ENCODE measurements around the gene HEXD. TPM values are rescaled to one million over a fixed set of nuclear protein-coding genes. Genes with fewer than 3 reads are reported as not detected.

HEXD gene
- total RNA-seq, 1 donor from 2014 or later: 9.7 TPM

DNA sequence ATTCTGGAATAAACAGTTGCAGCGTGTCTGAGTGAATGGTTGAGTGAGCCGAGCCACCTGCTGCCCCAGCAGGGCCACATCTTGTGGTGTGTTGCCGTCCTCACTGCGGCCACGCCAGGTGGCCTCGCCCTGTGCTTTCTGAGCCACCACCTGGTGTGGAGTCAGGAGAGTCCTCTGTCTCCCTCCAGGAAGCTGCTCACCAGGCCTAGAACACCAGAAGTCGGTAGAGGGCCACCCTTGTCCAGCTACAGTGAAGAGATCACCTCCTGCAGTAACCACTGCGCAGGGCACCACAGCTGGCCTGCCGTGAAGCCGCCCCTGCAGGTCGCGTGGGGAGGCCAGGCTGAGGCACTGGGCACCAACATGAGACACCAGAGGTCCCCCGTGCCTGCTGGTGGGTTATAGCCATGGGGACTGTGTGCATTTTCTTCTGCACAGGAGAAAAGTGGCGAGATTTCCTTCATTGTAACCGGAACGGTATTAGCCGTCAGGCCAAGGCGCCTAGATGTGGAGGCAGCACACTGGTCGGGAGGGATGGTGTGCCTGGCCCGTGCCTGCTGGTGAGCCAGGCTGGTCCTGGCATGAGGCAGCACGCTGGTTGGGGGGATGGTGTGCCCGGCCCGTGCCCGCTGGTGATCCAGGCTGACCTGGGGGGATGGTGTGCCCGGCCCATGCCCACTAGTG, 72.5 kb downstream of the HEXD start:
- H3K27me3 ChIP-seq (ENCODE audit: control insufficient read depth, insufficient read depth, low read length): no peaks in the 10 kb centered on the region
- peaks cover 11% of the 10 kb centered on the region for H3K36me3 ChIP-seq (ENCODE audit: control insufficient read depth, insufficient read depth, low read length)
- no peak for DNase-seq (ENCODE audit: low read depth)
- TF ChIP-seq, protein P1, sequence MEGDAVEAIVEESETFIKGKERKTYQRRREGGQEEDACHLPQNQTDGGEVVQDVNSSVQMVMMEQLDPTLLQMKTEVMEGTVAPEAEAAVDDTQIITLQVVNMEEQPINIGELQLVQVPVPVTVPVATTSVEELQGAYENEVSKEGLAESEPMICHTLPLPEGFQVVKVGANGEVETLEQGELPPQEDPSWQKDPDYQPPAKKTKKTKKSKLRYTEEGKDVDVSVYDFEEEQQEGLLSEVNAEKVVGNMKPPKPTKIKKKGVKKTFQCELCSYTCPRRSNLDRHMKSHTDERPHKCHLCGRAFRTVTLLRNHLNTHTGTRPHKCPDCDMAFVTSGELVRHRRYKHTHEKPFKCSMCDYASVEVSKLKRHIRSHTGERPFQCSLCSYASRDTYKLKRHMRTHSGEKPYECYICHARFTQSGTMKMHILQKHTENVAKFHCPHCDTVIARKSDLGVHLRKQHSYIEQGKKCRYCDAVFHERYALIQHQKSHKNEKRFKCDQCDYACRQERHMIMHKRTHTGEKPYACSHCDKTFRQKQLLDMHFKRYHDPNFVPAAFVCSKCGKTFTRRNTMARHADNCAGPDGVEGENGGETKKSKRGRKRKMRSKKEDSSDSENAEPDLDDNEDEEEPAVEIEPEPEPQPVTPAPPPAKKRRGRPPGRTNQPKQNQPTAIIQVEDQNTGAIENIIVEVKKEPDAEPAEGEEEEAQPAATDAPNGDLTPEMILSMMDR (IDR thresholded peaks at IDR 0.05; ENCODE audit: insufficient read depth, low read length, severe bottlenecking): no peak
- no peak overlapping the region for H3K4me3 ChIP-seq (ENCODE audit: low read depth, low read length)
- no peak for FAIRE-seq

DNA sequence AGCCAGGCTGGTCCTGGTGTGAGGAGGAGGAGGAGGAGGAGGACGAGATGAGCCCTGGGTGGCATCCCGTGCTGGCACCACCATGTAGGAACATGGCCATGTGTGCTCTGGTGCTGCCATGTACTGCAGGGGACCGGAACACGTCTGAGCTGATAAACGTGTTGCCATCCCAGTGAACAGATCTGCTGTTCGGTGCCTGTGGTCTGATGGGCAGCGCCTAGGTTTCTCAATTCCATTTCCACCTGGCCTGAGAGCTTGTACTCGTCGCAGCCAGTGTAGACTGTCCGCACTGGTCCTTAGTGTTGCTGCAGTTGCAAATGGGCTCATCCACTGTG, 73.0 kb downstream of the HEXD start:
- Histone ChIP-seq H3K4me3 (ENCODE audit: low read depth, low read length) (no peak overlapping the region), H3K36me3 (ENCODE audit: control insufficient read depth, insufficient read depth, low read length) (peaks cover 7% of the 10 kb centered on the region), H3K27me3 (ENCODE audit: control insufficient read depth, insufficient read depth, low read length) (no peaks in the 10 kb centered on the region)
- DNase-seq (ENCODE audit: low read depth): no peak
- FAIRE-seq: no peak
- TF ChIP-seq, protein P1 (IDR thresholded peaks at IDR 0.05; ENCODE audit: insufficient read depth, low read length, severe bottlenecking): no peak

DNA sequence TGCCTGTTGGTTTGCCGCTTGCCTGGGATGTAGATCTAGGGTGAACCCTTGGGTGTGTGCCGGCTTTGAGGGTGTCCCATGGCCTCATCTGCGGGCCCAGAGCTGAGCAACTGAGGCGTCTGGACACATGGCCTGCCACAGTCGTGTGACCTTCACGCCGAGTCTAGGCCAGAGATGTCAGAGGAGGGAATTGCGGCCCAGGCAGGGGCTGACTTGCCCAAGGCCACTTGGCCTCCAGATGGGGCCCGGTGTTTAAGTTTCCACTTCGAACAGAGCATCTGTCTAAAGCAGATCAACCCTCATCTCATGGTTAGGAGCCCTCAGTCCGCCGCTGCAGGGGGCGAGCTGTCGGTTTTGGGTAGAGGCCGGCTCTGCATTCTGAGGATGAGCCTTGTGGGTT, 73.4 kb downstream of the HEXD start:
- FAIRE-seq (no peak), DNase-seq (ENCODE audit: low read depth) (no peak)
- no peaks in the 10 kb centered on the region for H3K27me3 ChIP-seq (ENCODE audit: control insufficient read depth, insufficient read depth, low read length)
- TF ChIP-seq, protein P1 (IDR thresholded peaks at IDR 0.05; ENCODE audit: insufficient read depth, low read length, severe bottlenecking): no peak
- no peak overlapping the region for H3K4me3 ChIP-seq (ENCODE audit: low read depth, low read length)
- H3K36me3 ChIP-seq (ENCODE audit: control insufficient read depth, insufficient read depth, low read length): peaks cover 4% of the 10 kb centered on the region

Other genes starting within 250 kb of the HEXD start
- gene CCDC57, start 205.5 kb upstream of the HEXD start, total RNA-seq: 8.1 and 10.8 TPM in 2 replicates
- 162 and 205 TPM in 2 replicates for gene SLC16A3, start 189.3 kb upstream of the HEXD start, total RNA-seq
- gene CSNK1D, start 144.6 kb upstream of the HEXD start, total RNA-seq: 64.9 and 72.4 TPM in 2 replicates
- gene CD7, start 100.7 kb upstream of the HEXD start, total RNA-seq: not detected in 2 replicates
- gene SECTM1, start 84.6 kb upstream of the HEXD start, total RNA-seq: 1.3 and 3.7 TPM in 2 replicates
- gene TEX19, start 59.1 kb upstream of the HEXD start, total RNA-seq: not detected in 2 replicates
- not detected in 2 replicates for gene UTS2R, start 46.6 kb upstream of the HEXD start, total RNA-seq
- 25.0 and 26.5 TPM in 2 replicates for gene OGFOD3, start 239 bp downstream of the HEXD start, total RNA-seq
- gene CYBC1, start 32.4 kb downstream of the HEXD start, total RNA-seq: 31.3 and 33.8 TPM in 2 replicates
- 40.0 and 40.1 TPM in 2 replicates for gene NARF, start 40.4 kb downstream of the HEXD start, total RNA-seq
- gene FOXK2, start 101.4 kb downstream of the HEXD start, total RNA-seq: 38.8 and 44.0 TPM in 2 replicates
- gene WDR45B, start 230.1 kb downstream of the HEXD start, total RNA-seq: 90.8 and 94.7 TPM in 2 replicates